ENCODE data around the gene SLC22A7. TPM values are rescaled to one million over a fixed set of nuclear protein-coding genes. Genes with fewer than 3 reads are reported as not detected.
"Not testable (repeated sequence)": the region's sequence is repeated elsewhere in the genome, so short reads cannot be mapped to it uniquely, and the experiment has no call there.

The SLC22A7 gene
- polyA plus RNA-seq, 1 experiment = not detected

DNA sequence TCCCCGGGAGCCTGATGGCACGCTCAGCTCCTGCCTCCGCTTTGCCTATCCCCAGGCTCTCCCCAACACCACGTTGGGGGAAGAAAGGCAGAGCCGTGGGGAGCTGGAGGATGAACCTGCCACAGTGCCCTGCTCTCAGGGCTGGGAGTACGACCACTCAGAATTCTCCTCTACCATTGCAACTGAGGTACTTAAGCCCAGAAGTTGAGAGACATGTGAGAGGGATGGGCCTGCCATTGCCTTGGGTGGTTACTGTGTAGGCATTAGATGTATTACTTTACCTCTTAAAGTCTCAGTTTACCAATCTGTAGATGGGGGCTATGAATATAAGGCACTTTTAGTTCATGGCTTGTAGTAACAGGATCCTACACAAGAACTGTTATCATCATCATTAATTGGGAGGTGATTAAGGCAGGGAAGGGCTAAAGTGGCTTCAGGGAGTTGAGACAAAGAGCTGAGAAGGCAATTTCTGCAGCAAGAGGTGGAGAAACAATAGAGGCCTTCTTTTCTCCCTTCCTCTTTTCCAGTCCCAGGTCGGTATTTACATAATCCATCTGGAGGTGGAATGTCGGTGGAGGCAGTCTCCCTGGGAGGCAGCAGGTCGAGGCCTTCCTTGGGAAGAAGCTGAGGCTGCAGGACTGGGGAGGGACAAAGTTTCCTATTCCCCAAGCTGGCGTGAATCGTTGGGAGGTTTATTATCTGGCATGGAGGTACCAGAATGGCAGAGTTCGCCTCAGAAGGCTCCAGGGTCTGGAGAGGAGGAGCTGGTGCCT, 691 bp downstream of the SLC22A7 start:
- CTCF ChIA-PET = no interaction called here
- POLR2A ChIA-PET = no interaction called here
- Histone ChIP-seq H3K27me3 (ENCODE audit: control insufficient read depth, insufficient read depth, low read length) (peaks cover 21% of the 10 kb centered on the region), H3K36me3 (ENCODE audit: control insufficient read depth, insufficient read depth, low read length) (no peaks in the 10 kb centered on the region), H3K4me3 (ENCODE audit: low read depth, low read length) (no peak overlapping the region)
- TF ChIP-seq, protein P1, sequence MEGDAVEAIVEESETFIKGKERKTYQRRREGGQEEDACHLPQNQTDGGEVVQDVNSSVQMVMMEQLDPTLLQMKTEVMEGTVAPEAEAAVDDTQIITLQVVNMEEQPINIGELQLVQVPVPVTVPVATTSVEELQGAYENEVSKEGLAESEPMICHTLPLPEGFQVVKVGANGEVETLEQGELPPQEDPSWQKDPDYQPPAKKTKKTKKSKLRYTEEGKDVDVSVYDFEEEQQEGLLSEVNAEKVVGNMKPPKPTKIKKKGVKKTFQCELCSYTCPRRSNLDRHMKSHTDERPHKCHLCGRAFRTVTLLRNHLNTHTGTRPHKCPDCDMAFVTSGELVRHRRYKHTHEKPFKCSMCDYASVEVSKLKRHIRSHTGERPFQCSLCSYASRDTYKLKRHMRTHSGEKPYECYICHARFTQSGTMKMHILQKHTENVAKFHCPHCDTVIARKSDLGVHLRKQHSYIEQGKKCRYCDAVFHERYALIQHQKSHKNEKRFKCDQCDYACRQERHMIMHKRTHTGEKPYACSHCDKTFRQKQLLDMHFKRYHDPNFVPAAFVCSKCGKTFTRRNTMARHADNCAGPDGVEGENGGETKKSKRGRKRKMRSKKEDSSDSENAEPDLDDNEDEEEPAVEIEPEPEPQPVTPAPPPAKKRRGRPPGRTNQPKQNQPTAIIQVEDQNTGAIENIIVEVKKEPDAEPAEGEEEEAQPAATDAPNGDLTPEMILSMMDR (IDR thresholded peaks at IDR 0.05; ENCODE audit: insufficient read depth, low read depth, low read length) = no peak
- DNase-seq (ENCODE audit: low read depth) = no peak

DNA sequence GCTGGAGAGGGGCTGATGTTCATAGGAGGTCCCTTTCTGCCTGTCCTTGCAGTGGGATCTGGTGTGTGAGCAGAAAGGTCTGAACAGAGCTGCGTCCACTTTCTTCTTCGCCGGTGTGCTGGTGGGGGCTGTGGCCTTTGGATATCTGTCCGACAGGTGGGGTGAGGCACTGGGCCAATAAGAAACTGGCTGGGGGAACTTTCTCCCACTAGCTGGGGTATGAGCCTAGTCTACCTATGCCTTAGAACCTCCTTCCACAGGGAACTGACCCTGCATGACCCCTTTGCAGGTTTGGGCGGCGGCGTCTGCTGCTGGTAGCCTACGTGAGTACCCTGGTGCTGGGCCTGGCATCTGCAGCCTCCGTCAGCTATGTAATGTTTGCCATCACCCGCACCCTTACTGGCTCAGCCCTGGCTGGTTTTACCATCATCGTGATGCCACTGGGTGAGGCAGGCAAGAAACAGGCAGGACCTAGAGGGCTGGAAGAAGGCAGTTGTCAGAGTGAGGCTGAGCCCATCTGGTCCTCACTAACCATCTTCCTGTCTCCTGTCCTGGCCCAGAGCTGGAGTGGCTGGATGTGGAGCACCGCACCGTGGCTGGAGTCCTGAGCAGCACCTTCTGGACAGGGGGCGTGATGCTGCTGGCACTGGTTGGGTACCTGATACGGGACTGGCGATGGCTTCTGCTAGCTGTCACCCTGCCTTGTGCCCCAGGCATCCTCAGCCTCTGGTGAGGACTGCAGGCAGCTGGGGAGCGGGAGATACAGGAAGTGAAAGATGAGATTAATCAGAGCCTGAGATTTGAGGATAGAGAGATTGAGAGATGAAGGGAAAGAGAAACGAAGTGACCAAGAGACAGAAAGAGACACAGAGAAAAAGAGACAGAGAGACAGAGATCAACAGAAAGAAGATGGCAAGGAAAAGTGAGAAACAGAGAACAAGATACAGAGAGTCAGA, 1.6 kb downstream of the SLC22A7 start:
- ChIA-PET POLR2A (no interaction called here), CTCF (no interaction called here)
- Histone ChIP-seq H3K36me3 (ENCODE audit: control insufficient read depth, insufficient read depth, low read length) (no peaks in the 10 kb centered on the region), H3K4me3 (ENCODE audit: low read depth, low read length) (no peak overlapping the region), H3K27me3 (ENCODE audit: control insufficient read depth, insufficient read depth, low read length) (peaks cover 21% of the 10 kb centered on the region)
- TF ChIP-seq, protein P1 (IDR thresholded peaks at IDR 0.05; ENCODE audit: insufficient read depth, low read depth, low read length) = no peak
- no peak for DNase-seq (ENCODE audit: low read depth)

DNA sequence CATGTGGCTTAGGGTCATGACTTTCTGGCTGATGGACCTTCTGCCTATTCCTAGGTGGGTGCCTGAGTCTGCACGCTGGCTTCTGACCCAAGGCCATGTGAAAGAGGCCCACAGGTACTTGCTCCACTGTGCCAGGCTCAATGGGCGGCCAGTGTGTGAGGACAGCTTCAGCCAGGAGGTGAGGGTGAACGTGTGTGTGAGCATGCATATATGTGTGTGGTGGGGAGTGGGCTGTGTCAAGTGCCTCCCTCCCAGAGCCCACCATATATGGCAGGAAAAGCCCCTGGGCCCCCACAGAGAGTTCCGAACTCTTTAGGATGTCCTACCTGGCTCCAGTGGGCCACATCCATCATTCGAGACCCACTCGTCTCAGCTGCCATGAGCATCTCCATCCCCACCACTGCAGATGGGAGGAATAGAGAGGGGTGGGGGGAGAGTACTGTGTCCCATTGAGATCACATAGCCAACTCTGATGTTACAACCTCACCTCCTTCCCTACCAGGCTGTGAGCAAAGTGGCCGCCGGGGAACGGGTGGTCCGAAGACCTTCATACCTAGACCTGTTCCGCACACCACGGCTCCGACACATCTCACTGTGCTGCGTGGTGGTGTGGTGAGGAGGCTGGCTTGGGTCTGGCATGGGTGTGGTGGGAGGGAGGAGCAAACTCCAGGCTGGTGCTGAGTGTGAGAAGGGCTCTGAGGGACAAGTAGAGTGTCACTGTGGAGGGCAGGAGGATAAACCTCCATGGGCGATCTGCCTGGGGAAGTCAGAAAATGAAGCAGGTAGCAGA, 3.2 kb downstream of the SLC22A7 start:
- Histone ChIP-seq H3K4me3 (ENCODE audit: low read depth, low read length) (no peak overlapping the region), H3K27me3 (ENCODE audit: control insufficient read depth, insufficient read depth, low read length) (peaks cover 21% of the 10 kb centered on the region), H3K36me3 (ENCODE audit: control insufficient read depth, insufficient read depth, low read length) (no peaks in the 10 kb centered on the region)
- ChIA-PET POLR2A (no interaction called here), CTCF (interaction anchor here (1.2 kb wide), 1 partner anchor 20 kb away, joined by 3 read pairs; no protein-coding TSS in a partner anchor)
- DNase-seq (ENCODE audit: low read depth) = no peak
- TF ChIP-seq, protein P1 (IDR thresholded peaks at IDR 0.05; ENCODE audit: insufficient read depth, low read depth, low read length) = no peak

DNA sequence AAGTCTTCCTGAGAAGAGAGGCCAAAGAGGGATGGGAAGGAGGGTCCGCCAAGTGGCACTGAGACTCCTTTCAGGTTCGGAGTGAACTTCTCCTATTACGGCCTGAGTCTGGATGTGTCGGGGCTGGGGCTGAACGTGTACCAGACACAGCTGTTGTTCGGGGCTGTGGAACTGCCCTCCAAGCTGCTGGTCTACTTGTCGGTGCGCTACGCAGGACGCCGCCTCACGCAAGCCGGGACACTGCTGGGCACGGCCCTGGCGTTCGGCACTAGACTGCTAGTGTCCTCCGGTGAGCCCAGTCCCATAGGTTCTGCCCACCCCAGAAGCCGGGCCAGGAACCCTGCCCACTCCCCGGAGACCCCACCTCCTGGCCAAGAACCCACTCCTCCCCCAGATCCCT, 4.1 kb downstream of the SLC22A7 start:
- ChIA-PET POLR2A (no interaction called here), CTCF (no interaction called here)
- DNase-seq (ENCODE audit: low read depth) = no peak
- Histone ChIP-seq H3K36me3 (ENCODE audit: control insufficient read depth, insufficient read depth, low read length) (no peaks in the 10 kb centered on the region), H3K4me3 (ENCODE audit: low read depth, low read length) (no peak overlapping the region), H3K27me3 (ENCODE audit: control insufficient read depth, insufficient read depth, low read length) (peaks cover 21% of the 10 kb centered on the region)
- TF ChIP-seq, protein P1 (IDR thresholded peaks at IDR 0.05; ENCODE audit: insufficient read depth, low read depth, low read length) = no peak

DNA sequence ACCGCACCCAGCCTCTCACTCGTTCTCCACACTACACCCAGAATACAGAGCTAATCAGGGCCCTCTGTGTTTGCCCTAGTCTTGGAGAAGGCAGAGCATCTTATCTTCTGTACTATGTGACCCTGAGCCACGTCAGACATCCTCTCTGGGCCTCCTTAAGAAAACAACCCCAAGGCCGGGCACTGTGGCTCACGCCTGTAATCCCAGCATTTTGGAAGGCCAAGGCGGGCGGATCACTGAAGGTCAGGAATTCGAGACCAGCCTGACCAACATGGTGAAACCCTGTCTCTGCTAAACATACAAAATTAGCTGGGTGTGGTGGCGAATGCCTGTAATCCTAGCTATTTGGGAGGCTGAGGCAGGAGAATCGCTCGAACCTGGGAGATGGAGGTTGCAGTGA, 4.9 kb downstream of the SLC22A7 start:
- POLR2A ChIA-PET; DNase-seq (ENCODE audit: low read depth); H3K4me3 ChIP-seq (ENCODE audit: low read depth, low read length); H3K36me3 ChIP-seq (ENCODE audit: control insufficient read depth, insufficient read depth, low read length): not testable (repeated sequence)
- H3K27me3 ChIP-seq (ENCODE audit: control insufficient read depth, insufficient read depth, low read length) = peaks cover 14% of the 10 kb centered on the region
- CTCF ChIA-PET = interaction anchor here (0.7 kb wide), 1 partner anchor 13 kb away, joined by 3 read pairs; no protein-coding TSS in a partner anchor

All from BJ (cell line).